ENCODE results near the gene SLC4A2. TPM values are rescaled to one million over a fixed set of nuclear protein-coding genes. Genes with fewer than 3 reads are reported as not detected.

Gene SLC4A2
- total RNA-seq, 1 donor, result 61.5 TPM

- Histone ChIP-seq H3K36me3 (ENCODE audit: insufficient read depth, low read length) (no peaks in the 10 kb centered on the region), H3K79me2 (ENCODE audit: insufficient read depth, low read length) (no peaks in the 10 kb centered on the region), H3K4me2 (ENCODE audit: insufficient read depth, low read length) (no peak overlapping the region), H4K20me1 (ENCODE audit: insufficient read depth, low read length) (peaks cover 6% of the 10 kb centered on the region), H3K4me3 (ENCODE audit: insufficient read depth, low read length) (no peak overlapping the region), H3K4me1 (ENCODE audit: insufficient read depth, low read length) (peaks cover 12% of the 10 kb centered on the region), H2AFZ (ENCODE audit: low read length) (no peak overlapping the region), H3K9me3 (ENCODE audit: low read depth, low read length) (no peaks in the 10 kb centered on the region), H3K27me3 (ENCODE audit: insufficient read depth, low read length) (no peaks in the 10 kb centered on the region), H3K27ac (ENCODE audit: low read depth, low read length) (no peak overlapping the region)
- TF ChIP-seq CTCF (IDR thresholded peaks at IDR 0.05; ENCODE audit: extremely low read depth, low read depth, low read length), result no peak
- DNase-seq (ENCODE audit: insufficient read length, low spot score, missing footprints), result peak; percentile 78
These were observed 14.1 kb upstream of the SLC4A2 start for GRCh38 chr7:151045262-151045661.

GRCh38 chr7:151045967-151046366, 13.4 kb upstream of the SLC4A2 start:
- Histone ChIP-seq H3K9me3 (ENCODE audit: low read depth, low read length) (no peaks in the 10 kb centered on the region), H4K20me1 (ENCODE audit: insufficient read depth, low read length) (peaks cover 6% of the 10 kb centered on the region), H3K4me2 (ENCODE audit: insufficient read depth, low read length) (no peak overlapping the region), H3K27ac (ENCODE audit: low read depth, low read length) (no peak overlapping the region), H3K79me2 (ENCODE audit: insufficient read depth, low read length) (no peaks in the 10 kb centered on the region), H3K36me3 (ENCODE audit: insufficient read depth, low read length) (no peaks in the 10 kb centered on the region), H3K4me1 (ENCODE audit: insufficient read depth, low read length) (peaks cover 12% of the 10 kb centered on the region), H3K27me3 (ENCODE audit: insufficient read depth, low read length) (no peaks in the 10 kb centered on the region), H3K4me3 (ENCODE audit: insufficient read depth, low read length) (no peak overlapping the region), H2AFZ (ENCODE audit: low read length) (no peak overlapping the region)
- TF ChIP-seq CTCF (IDR thresholded peaks at IDR 0.05; ENCODE audit: extremely low read depth, low read depth, low read length), result no peak
- DNase-seq (ENCODE audit: insufficient read length, low spot score, missing footprints), result no peak

GRCh38 chr7:151046603-151047573, 12.5 kb upstream of the SLC4A2 start:
- DNase-seq (ENCODE audit: insufficient read length, low spot score, missing footprints), result peak; percentile 97
- Histone ChIP-seq H2AFZ (ENCODE audit: low read length) (no peak overlapping the region), H3K27me3 (ENCODE audit: insufficient read depth, low read length) (no peaks in the 10 kb centered on the region), H3K9me3 (ENCODE audit: low read depth, low read length) (no peaks in the 10 kb centered on the region), H3K4me1 (ENCODE audit: insufficient read depth, low read length) (peaks cover 12% of the 10 kb centered on the region), H3K4me3 (ENCODE audit: insufficient read depth, low read length) (no peak overlapping the region), H4K20me1 (ENCODE audit: insufficient read depth, low read length) (peaks cover 6% of the 10 kb centered on the region), H3K4me2 (ENCODE audit: insufficient read depth, low read length) (no peak overlapping the region), H3K36me3 (ENCODE audit: insufficient read depth, low read length) (no peaks in the 10 kb centered on the region), H3K27ac (ENCODE audit: low read depth, low read length) (no peak overlapping the region), H3K79me2 (ENCODE audit: insufficient read depth, low read length) (no peaks in the 10 kb centered on the region)
- no peak for TF ChIP-seq CTCF (IDR thresholded peaks at IDR 0.05; ENCODE audit: extremely low read depth, low read depth, low read length)

Data from osteoblast (primary cell).